Karpas-422 (cell line): ENCODE data around the gene CHEK2. TPM values are rescaled to one million over a fixed set of nuclear protein-coding genes. Genes with fewer than 3 reads are reported as not detected.

Experiments used
- DNase-seq: peaks from one replicate; pipeline ENCODE4 v3.0.0-alpha.2; 2015
- H2AFZ ChIP-seq: fragments of 200-600 bp; sonication (generic); 2 replicates; pipeline ENCODE4 v1.6.1; 2014; ENCODE audit warnings: antibody characterized with exemption, low read length, mixed read lengths
- H3K27ac ChIP-seq: fragments of 200-600 bp; sonication (generic); 2 replicates; pipeline ENCODE4 v1.5.1; 2014; ENCODE audit warnings: mild to moderate bottlenecking, low read length, moderate library complexity
- H3K27me3 ChIP-seq: fragments of 200-600 bp; sonication (generic); 2 replicates; pipeline ENCODE4 v1.6.1; 2014; ENCODE audit warnings: low read length, mixed read lengths
- H3K36me3 ChIP-seq: fragments of 200-600 bp; sonication (generic); 2 replicates; pipeline ENCODE4 v1.6.1; 2014; ENCODE audit warnings: low read length, mixed read lengths; ENCODE audit not compliant: insufficient read depth
- H3K4me1 ChIP-seq: fragments of 200-600 bp; sonication (generic); 2 replicates; pipeline ENCODE4 v1.6.1; 2014; ENCODE audit warnings: mild to moderate bottlenecking, low read length, mixed read lengths
- H3K4me2 ChIP-seq: fragments of 200-600 bp; sonication (generic); 2 replicates; pipeline ENCODE4 v1.6.1; 2014; ENCODE audit warnings: low read length, low read depth, mild to moderate bottlenecking; ENCODE audit not compliant: poor library complexity, severe bottlenecking
- H3K4me3 ChIP-seq: fragments of 200-600 bp; sonication (generic); 2 replicates; pipeline ENCODE4 v1.5.1; 2014; ENCODE audit warnings: mild to moderate bottlenecking, antibody characterized with exemption, low read length, mixed read lengths
- H3K79me2 ChIP-seq: fragments of 200-600 bp; sonication (generic); 2 replicates; pipeline ENCODE4 v1.6.1; 2014; ENCODE audit warnings: mild to moderate bottlenecking, low read length, mixed read lengths
- H3K9ac ChIP-seq: fragments of 200-600 bp; sonication (generic); 2 replicates; pipeline ENCODE4 v1.6.0; 2014; ENCODE audit warnings: low read length
- H3K9me2 ChIP-seq: fragments of 200-600 bp; sonication (generic), shearing (Covaris generic); replicated peaks from 2 replicates; pipeline ENCODE4 v1.6.0; 2014; ENCODE audit warnings: mild to moderate bottlenecking, low read length, moderate library complexity; ENCODE audit not compliant: insufficient read depth
- H3K9me3 ChIP-seq: fragments of 300-700, 200-600 bp; sonication (generic); 2 replicates; pipeline ENCODE4 v1.6.1; 2014; ENCODE audit warnings: low read length, mixed read lengths
- H4K20me1 ChIP-seq: fragments of 200-600 bp; sonication (generic); 2 replicates; pipeline ENCODE4 v1.6.1; 2014; ENCODE audit warnings: mild to moderate bottlenecking, antibody characterized with exemption, low read length, low read depth; ENCODE audit not compliant: insufficient read depth
- total RNA-seq: library from RNA; depleted of rRNA; stranded (reverse); fragments of >200 nt; shearing (Covaris generic); gene quantifications from 2 replicates; pipeline ENCODE4 v1.2.3, GENCODE V29; 2014; ENCODE audit warnings: low replicate concordance; rRNA removed

The CHEK2 gene
- 31.7 and 36.2 TPM in 2 replicates for total RNA-seq

- Histone ChIP-seq H3K36me3 (peaks cover 22% of the 10 kb centered on the region; the same call in 1 of the 2 replicates), H3K9me3 (no peaks in the 10 kb centered on the region), H3K4me3 (peak within 1 kb of the TSS; percentile 80), H3K9me2 (no peaks in the 10 kb centered on the region), H2AFZ (peak within 1 kb of the TSS; percentile 81), H4K20me1 (no peaks in the 10 kb centered on the region), H3K27ac (peak within 1 kb of the TSS; percentile 79), H3K27me3 (no peaks in the 10 kb centered on the region), H3K79me2 (peaks cover 62% of the 10 kb centered on the region), H3K9ac (peak within 1 kb of the TSS; percentile 91), H3K4me2 (peak within 1 kb of the TSS; percentile 92), H3K4me1 (peaks cover 39% of the 10 kb centered on the region)
- DNase-seq: peak; percentile 99
Measured at GRCh38 chr22:28741785-28742561, at the start of gene CHEK2, which contains the start of gene HSCB. TSS of gene CHEK2 (minus strand) at chr22:28741820. CDS start at chr22:28734721, 7,099 bp downstream. TSS of gene HSCB (plus strand) at chr22:28742039. CDS start at chr22:28742096, 57 bp downstream.

GRCh38 chr22:28791124-28791523, 49.5 kb upstream of the CHEK2 start:
- H4K20me1 ChIP-seq: no peaks in the 10 kb centered on the region

GRCh38 chr22:28788601-28789000, 47.0 kb upstream of the CHEK2 start:
- peak overlapping the region; percentile 35 for H3K27ac ChIP-seq
- peaks cover 16% of the 10 kb centered on the region for H3K79me2 ChIP-seq
- peaks cover 39% of the 10 kb centered on the region; the same call in 1 of the 2 replicates for H3K36me3 ChIP-seq

More at GRCh38 chr22:28791124-28791523, 49.5 kb upstream of the CHEK2 start:
- Histone ChIP-seq H3K4me2 (no peak overlapping the region), H3K27ac (peak overlapping the region; percentile 87), H3K9me2 (no peaks in the 10 kb centered on the region), H3K36me3 (peaks cover 47% of the 10 kb centered on the region), H3K27me3 (no peaks in the 10 kb centered on the region), H3K9ac (no peak overlapping the region), H2AFZ (no peak overlapping the region), H3K79me2 (peaks cover 19% of the 10 kb centered on the region), H3K4me3 (no peak overlapping the region), H3K9me3 (no peaks in the 10 kb centered on the region), H3K4me1 (peaks cover 43% of the 10 kb centered on the region)
- DNase-seq: no peak

GRCh38 chr22:28783786-28784671, 42.4 kb upstream of the CHEK2 start:
- Histone ChIP-seq H3K36me3 (peaks cover 56% of the 10 kb centered on the region; the same call in 1 of the 2 replicates), H4K20me1 (no peaks in the 10 kb centered on the region), H3K9ac (no peak overlapping the region), H3K27ac (no peak overlapping the region), H2AFZ (no peak overlapping the region), H3K79me2 (peaks cover 43% of the 10 kb centered on the region), H3K4me1 (peaks cover 31% of the 10 kb centered on the region), H3K27me3 (no peaks in the 10 kb centered on the region), H3K4me3 (no peak overlapping the region), H3K4me2 (no peak overlapping the region), H3K9me3 (no peaks in the 10 kb centered on the region), H3K9me2 (no peaks in the 10 kb centered on the region)
- DNase-seq: no peak

More at GRCh38 chr22:28788601-28789000, 47.0 kb upstream of the CHEK2 start:
- H2AFZ ChIP-seq: no peak overlapping the region
- H3K9ac ChIP-seq: no peak overlapping the region
- H3K9me2 ChIP-seq: no peaks in the 10 kb centered on the region
- H3K4me1 ChIP-seq: peaks cover 43% of the 10 kb centered on the region
- no peaks in the 10 kb centered on the region for H3K27me3 ChIP-seq
- no peak overlapping the region for H3K4me3 ChIP-seq
- no peaks in the 10 kb centered on the region for H4K20me1 ChIP-seq
- H3K4me2 ChIP-seq: no peak overlapping the region
- no peaks in the 10 kb centered on the region for H3K9me3 ChIP-seq
- no peak for DNase-seq

- H4K20me1 ChIP-seq: no peaks in the 10 kb centered on the region
- peaks cover 17% of the 10 kb centered on the region for H3K4me1 ChIP-seq
- H3K4me2 ChIP-seq: no peak overlapping the region
- no peaks in the 10 kb centered on the region for H3K9me2 ChIP-seq
- H3K4me3 ChIP-seq: no peak overlapping the region
- H3K9me3 ChIP-seq: no peaks in the 10 kb centered on the region
- H3K79me2 ChIP-seq: peaks cover 71% of the 10 kb centered on the region
- H3K9ac ChIP-seq: no peak overlapping the region
- no peak for DNase-seq
- no peaks in the 10 kb centered on the region for H3K27me3 ChIP-seq
- H3K27ac ChIP-seq: no peak overlapping the region
- no peak overlapping the region for H2AFZ ChIP-seq
- H3K36me3 ChIP-seq: peaks cover 36% of the 10 kb centered on the region
Measured at GRCh38 chr22:28780296-28780695, 38.7 kb upstream of the CHEK2 start.

GRCh38 chr22:28779833-28780232, 38.2 kb upstream of the CHEK2 start:
- Histone ChIP-seq H3K4me1 (peaks cover 17% of the 10 kb centered on the region), H3K79me2 (peaks cover 74% of the 10 kb centered on the region)

GRCh38 chr22:28774378-28774777, 32.8 kb upstream of the CHEK2 start:
- H3K9me3 ChIP-seq: no peaks in the 10 kb centered on the region
- no peak overlapping the region for H3K4me3 ChIP-seq
- no peaks in the 10 kb centered on the region for H4K20me1 ChIP-seq
- H3K4me2 ChIP-seq: peak overlapping the region; percentile 95
- H3K36me3 ChIP-seq: peaks cover 10% of the 10 kb centered on the region
- no peaks in the 10 kb centered on the region for H3K9me2 ChIP-seq
- no peak overlapping the region for H3K27ac ChIP-seq
- H3K4me1 ChIP-seq: peaks cover 16% of the 10 kb centered on the region
- no peak overlapping the region for H3K9ac ChIP-seq
- no peaks in the 10 kb centered on the region for H3K27me3 ChIP-seq
- H3K79me2 ChIP-seq: peaks cover 63% of the 10 kb centered on the region
- no peak for DNase-seq
- no peak overlapping the region for H2AFZ ChIP-seq

More at GRCh38 chr22:28779833-28780232, 38.2 kb upstream of the CHEK2 start:
- no peaks in the 10 kb centered on the region for H3K9me2 ChIP-seq
- H4K20me1 ChIP-seq: no peaks in the 10 kb centered on the region
- H2AFZ ChIP-seq: no peak overlapping the region
- H3K9me3 ChIP-seq: no peaks in the 10 kb centered on the region
- H3K9ac ChIP-seq: no peak overlapping the region
- H3K27ac ChIP-seq: no peak overlapping the region
- H3K4me2 ChIP-seq: no peak overlapping the region
- no peak overlapping the region for H3K4me3 ChIP-seq
- peaks cover 39% of the 10 kb centered on the region for H3K36me3 ChIP-seq
- no peak for DNase-seq
- H3K27me3 ChIP-seq: no peaks in the 10 kb centered on the region
